NCI-H510A treated with DMSO at 0.1 percent for 48 hours (cell line): ENCODE measurements around the gene BCAP31.
A peak's percentile ranks its signal among the peaks of the same experiment; 100 is the strongest.
"Not testable (repeated sequence)": the region's sequence is repeated elsewhere in the genome, so short reads cannot be mapped to it uniquely, and the experiment has no call there.

Experiments
- DNase-seq: peaks from one replicate; lab custom pipeline; 2025; lab: John Stamatoyannopoulos, UW

BCAP31 gene

GRCh38 chrX:153693216-153694086, 30.7 kb downstream of the BCAP31 start:
- DNase-seq: no peak

DNA sequence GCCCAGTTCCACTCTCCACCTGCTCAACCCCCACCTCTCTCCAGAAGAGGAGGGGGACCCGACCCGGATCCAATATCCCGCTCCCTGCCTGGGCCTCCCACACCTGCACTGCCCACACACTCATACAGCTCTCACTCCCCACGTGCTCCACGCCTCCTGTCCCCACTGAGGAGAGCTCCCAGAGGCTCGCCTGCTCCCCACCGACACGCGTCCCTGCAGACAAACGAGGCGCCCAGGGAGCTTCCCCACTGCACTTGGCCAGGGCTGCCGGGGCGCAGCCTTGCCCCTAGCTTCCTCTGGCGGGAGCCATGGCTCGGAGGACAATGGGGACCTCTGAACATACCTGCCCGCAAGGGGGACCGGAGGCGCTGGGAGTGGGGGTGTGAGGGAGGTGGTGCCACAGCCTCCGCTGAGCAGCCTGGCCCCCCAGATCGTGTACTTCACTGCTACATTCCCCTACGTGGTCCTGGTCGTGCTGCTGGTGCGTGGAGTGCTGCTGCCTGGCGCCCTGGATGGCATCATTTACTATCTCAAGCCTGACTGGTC, 31.5 kb downstream of the BCAP31 start:
- DNase-seq: no peak

DNA sequence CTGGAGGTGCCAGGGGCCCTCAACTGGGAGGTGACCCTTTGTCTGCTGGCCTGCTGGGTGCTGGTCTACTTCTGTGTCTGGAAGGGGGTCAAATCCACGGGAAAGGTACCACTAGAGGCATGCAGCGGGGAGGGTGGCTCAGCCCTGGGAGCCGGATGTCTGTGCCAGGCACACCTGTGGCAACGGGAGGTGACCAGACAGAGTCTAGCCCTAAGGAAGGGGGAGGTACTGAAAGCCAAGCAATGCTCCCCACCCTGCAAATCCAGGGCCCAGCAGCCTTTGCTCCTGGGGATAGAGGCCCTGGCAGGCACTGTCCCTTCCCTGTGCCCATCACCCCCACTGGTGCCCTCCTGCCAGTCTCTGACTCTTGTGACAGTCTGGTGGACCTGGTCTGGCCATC, 32.2 kb downstream of the BCAP31 start:
- DNase-seq: no peak

- DNase-seq: not testable (repeated sequence)
These were observed 33.0 kb downstream of the BCAP31 start for GRCh38 chrX:153691032-153691827.

- no peak for DNase-seq
These were observed 33.7 kb downstream of the BCAP31 start for GRCh38 chrX:153690466-153690865.

DNA sequence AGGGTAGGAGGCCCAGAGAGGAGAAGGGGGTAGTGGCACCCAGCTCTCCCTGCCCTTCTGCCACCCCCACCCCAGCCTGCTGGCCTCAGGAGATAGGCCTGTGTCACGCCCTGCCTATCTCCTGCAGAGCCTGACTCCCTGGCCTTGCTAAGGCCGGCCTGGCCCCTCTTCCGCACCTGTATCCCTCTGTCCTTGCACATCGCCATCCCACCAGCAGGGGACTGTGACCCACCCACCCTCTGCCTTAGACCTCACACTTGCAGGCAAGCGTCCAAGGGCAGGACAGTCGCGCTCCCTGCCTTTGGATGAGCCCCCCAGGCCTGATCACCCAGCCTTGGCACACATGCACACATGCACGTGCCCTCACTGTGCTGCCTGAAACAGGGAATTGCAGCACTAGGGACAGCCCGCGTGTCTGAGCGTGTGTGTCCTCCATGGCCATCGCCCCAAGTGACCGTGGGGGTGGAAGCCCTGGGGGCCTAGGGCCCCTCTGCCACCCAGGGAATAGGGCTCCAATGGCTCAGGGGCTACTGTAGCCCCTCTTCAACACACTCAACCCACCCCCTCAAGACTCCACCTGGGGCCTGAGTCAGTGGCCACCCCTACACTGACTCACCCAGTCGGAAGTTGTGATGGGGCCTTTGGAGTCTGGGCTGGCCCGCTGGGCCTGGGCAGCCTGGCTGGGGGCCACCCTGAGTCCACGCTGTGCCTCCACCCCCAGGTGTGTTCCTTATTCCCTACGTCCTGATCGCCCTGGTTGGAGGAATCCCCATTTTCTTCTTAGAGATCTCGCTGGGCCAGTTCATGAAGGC, 34.3 kb downstream of the BCAP31 start:
- no peak for DNase-seq

GRCh38 chrX:153688911-153689590, 35.1 kb downstream of the BCAP31 start:
- DNase-seq: no peak

- no peak for DNase-seq
These were observed 35.7 kb downstream of the BCAP31 start for GRCh38 chrX:153688506-153688905.

DNA sequence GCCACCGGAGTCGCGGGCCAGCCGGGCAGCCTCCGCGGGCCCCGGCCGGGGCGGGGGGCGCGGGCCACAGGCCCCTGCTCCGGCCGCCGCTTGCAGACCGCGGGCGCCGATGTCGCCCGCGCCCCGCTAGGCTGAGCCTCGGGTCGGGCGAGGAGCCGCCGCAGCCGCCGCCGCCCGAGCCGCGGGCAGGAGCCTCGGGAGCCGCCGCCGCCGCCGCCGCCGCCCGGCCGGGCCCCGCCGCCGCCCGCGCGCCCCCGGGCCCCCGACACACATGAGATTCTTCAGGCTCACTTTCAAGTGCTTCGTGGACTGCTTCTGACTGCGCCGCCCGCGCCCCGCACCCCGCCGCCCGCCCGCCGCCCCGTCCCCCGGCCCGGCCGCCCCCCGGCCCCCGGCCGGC, 36.1 kb downstream of the BCAP31 start:
- DNase-seq: no peak

- DNase-seq: peak; percentile 17
These were observed 36.8 kb downstream of the BCAP31 start, which contains the start of gene SLC6A8 for GRCh38 chrX:153687121-153688039. Gene SLC6A8, plus strand, starts transcription at chrX:153687926. Its CDS starts 649 bp downstream, at chrX:153688575.

- DNase-seq: no peak
These were observed 37.5 kb downstream of the BCAP31 start for GRCh38 chrX:153686711-153687110.

GRCh38 chrX:153685751-153686696, 38.2 kb downstream of the BCAP31 start:
- DNase-seq: no peak

- DNase-seq: no peak
These were observed 39.0 kb downstream of the BCAP31 start for GRCh38 chrX:153685156-153685536.

DNA sequence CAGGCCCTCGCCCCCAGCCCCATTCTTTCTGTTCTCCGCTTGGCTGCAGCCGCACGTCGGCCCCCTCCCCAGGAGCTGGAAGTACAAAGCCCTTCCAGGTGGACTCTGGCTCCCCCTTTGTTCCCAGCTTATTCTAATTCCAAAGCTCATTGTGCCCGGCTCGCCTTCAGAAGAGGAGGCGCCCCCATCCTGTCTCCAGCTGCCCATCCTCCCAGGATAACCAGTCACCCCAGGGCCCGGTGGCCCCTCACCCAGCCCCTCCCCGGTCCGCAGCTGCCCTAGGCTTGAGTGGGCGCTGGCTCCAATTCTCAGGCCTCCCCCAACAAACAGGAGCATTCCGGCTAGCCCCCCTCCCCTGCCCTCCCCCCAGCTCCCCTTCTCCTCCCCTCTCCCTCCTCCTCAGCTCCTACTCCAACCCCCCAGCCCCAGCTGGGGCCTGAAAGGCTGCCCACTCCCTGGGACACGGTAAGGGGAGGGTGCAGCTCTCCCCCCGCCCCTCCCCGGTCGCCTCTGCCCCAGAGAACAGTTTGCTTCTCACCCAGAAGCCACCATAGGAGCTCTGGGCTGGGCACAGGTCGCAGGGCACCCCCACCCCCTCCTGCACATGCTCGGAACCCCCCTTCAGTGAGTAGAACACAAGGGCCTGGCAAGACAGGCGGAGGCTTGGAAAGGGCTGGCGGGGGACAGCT, 39.6 kb downstream of the BCAP31 start:
- DNase-seq: no peak

GRCh38 chrX:153683486-153683885, 40.7 kb downstream of the BCAP31 start:
- DNase-seq: not testable (repeated sequence)

- DNase-seq: no peak
These were observed 43.0 kb downstream of the BCAP31 start for GRCh38 chrX:153681175-153681574.

DNA sequence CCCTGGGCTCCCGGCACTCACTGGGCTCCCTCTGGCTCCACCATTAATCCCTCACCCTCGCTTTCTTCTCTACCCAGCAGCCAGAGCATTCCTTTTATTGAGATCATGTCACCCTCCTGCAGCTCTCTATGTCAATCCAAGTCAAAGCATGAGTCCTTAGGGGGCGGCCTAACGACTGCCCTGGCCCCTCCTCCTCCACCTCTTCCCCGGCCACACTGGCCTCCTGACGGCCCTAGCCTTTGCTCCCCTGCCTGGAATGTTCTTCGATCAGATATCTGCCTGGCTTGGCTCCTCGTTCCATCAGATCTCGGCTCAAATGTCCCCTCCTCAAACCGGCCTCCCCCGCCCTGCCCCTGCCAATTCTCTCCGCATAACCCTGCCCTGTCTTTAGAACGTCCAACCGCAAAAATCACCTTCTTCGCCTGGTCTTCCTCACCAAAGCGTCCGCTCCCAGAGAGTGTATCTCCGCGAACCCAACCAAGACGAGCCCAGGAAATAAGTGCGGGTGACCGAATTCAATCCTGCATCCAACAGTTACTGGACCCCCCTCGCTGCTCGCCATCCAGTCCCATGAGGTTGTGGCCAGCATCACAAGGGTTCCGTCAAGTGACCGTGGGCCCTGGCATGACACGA, 49.9 kb downstream of the BCAP31 start:
- no peak for DNase-seq
